ENCODE results near the gene PRR12.
A peak's percentile ranks its signal among the peaks of the same experiment; 100 is the strongest.

Gene PRR12

DNA sequence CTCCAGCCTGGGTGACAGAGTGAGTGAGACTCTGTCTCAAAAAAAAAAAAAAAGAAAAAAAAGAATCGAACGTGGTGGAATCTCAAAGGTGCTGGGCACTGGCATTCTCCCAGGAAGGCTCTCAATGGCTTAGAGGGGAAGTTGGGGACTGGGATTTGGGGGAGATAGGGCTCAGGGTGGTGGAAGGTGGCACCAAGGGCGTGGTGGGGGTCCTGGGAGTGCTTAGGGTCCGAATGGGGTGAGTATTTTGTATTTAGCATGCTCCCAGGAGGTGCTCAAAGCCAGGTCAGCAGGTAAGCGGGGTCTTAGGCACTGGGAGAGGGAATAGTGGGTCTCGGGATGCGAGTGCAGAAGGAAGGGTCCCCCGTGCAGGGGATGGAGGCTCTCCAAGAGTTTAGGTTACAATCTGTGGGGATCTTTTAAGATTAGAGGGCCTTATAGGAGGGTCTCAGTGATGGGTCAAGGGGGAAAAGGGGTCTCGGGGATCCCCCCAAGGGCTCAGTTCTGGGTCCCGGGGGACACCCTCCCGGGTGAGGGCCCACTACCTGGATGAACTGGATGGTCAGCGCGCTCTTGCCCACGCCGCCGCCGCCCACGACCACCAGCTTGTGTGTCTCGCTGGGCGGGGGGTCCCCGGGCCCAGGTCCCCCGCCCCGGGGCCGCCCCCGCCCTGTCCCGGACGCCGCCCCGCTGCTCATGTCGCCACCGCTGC lies 48.6 kb downstream of the PRR12 start:
- H3K27ac ChIP-seq (ENCODE audit: low read length): peak overlapping the region; percentile 100
- H3K4me1 ChIP-seq (ENCODE audit: control insufficient read depth, insufficient read depth, low read length): peaks cover 53% of the 10 kb centered on the region
- no peaks in the 10 kb centered on the region for H3K9me3 ChIP-seq (ENCODE audit: control insufficient read depth in 2 of 2, low read length in 2 of 2)
- no peaks in the 10 kb centered on the region for H3K27me3 ChIP-seq (ENCODE audit: control insufficient read depth in 1 of 2, insufficient read depth in 2 of 2, low read length in 2 of 2)
- peak overlapping the region; percentile 86 to 93 for H3K9ac ChIP-seq (ENCODE audit: low read length in 2 of 2)
- peaks cover 11% of the 10 kb centered on the region in 2 donors for H3K36me3 ChIP-seq (ENCODE audit: control insufficient read depth in 2 of 2, insufficient read depth in 2 of 2, low read length in 2 of 2)
- H3K4me3 ChIP-seq (ENCODE audit: low read length in 2 of 2): peak overlapping the region; percentile 63 to 99

DNA sequence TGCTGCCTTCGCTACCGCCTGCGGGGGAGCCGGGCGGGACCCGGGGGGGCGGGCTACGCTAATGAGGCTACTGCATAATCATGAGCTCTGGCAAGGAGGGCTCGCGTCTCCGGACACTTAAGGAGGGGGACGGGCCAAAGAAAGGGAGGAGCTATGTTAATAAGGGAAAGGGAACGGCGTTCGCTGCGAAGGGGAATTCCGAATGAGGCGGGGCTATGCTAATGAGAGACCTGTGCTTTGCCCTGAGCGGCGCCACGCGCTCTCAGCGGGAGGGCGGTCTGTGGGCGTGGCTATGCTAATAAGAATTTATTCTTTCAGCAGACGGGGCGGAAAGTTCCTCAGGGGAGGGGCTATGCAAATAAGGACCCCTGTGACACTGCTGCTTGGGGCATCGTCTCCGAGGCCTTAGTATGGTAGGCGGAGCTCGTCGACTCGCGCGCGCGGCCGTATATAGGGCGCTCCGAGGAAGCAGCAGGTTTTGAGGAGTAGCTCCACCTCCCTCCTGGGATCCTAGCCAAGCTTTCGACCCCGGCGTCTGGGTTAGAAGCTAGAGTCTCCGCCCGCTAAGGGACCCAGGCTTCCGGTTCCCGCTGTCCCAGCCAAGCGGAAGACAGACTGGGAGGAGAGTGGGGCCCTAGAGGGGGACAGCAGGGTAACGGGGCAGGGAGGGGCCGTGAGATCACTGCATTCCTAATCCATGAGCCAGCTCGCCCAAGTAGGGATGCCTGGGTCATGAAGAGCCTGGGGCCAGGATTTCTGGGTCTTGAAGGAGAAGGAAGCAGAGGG lies 49.3 kb downstream of the PRR12 start, which contains the start of gene RRAS:
RRAS (minus strand) TSS at position 31 of the 786 bp plus-strand sequence. CDS start 45 bp downstream, outside the sequence.
- Histone ChIP-seq H3K27ac (ENCODE audit: low read length) (peak within 1 kb of the TSS; percentile 100), H3K4me1 (ENCODE audit: control insufficient read depth, insufficient read depth, low read length) (peaks cover 61% of the 10 kb centered on the region), H3K9me3 (ENCODE audit: control insufficient read depth in 2 of 2, low read length in 2 of 2) (no peaks in the 10 kb centered on the region), H3K27me3 (ENCODE audit: control insufficient read depth in 1 of 2, insufficient read depth in 2 of 2, low read length in 2 of 2) (no peaks in the 10 kb centered on the region), H3K4me3 (ENCODE audit: low read length in 2 of 2) (peak within 1 kb of the TSS; percentile 84 to 99), H3K36me3 (ENCODE audit: control insufficient read depth in 2 of 2, insufficient read depth in 2 of 2, low read length in 2 of 2) (peaks cover 7 to 10% of the 10 kb centered on the region in 2 donors), H3K9ac (ENCODE audit: low read length in 2 of 2) (peak within 1 kb of the TSS; percentile 99)

- Histone ChIP-seq H3K27me3 (ENCODE audit: control insufficient read depth in 1 of 2, insufficient read depth in 2 of 2, low read length in 2 of 2) (no peaks in the 10 kb centered on the region), H3K36me3 (ENCODE audit: control insufficient read depth in 2 of 2, insufficient read depth in 2 of 2, low read length in 2 of 2) (peaks cover 4 to 15% of the 10 kb centered on the region in 2 donors), H3K4me3 (ENCODE audit: low read length in 2 of 2) (peak within 1 kb of the TSS; percentile 99), H3K9ac (ENCODE audit: low read length in 2 of 2) (peak within 1 kb of the TSS; percentile 99), H3K27ac (ENCODE audit: low read length) (peak within 1 kb of the TSS; percentile 100), H3K9me3 (ENCODE audit: control insufficient read depth in 2 of 2, low read length in 2 of 2) (no peaks in the 10 kb centered on the region), H3K4me1 (ENCODE audit: control insufficient read depth, insufficient read depth, low read length) (peaks cover 55% of the 10 kb centered on the region)
Measured at GRCh38 chr19:49641688-49642491, 50.9 kb downstream of the PRR12 start, which contains the start of gene SCAF1. TSS of gene SCAF1 (plus strand) at chr19:49642209. CDS start at chr19:49645027, 2,818 bp downstream.

DNA sequence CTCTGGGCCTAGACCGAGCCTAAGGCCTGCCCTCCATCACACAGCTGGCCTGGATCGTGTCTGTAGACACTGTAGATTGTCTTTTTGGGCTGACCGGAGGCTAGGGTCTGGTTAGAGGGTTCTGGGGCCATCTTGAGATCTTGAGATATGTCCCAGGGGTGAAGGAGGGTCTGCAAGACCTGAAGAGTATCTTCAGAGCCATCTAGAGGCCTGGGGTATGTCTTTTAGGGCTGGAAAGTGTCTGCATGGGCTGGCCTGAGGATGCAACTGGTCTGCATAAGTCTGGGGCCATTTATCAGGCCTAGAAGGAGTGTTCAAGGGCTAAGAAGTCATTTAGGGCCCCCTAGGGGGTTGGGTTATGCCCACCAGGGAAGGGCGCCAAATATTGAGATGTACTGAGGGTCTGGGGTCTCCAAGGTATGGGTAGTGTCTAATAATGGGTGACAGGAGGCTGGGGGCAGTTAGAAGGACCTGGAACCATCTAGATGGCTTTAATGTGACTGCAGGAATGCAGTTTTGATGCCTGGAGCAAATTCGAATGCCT lies 51.6 kb downstream of the PRR12 start:
- H3K4me1 ChIP-seq (ENCODE audit: control insufficient read depth, insufficient read depth, low read length): peaks cover 50% of the 10 kb centered on the region
- no peaks in the 10 kb centered on the region for H3K9me3 ChIP-seq (ENCODE audit: control insufficient read depth in 2 of 2, low read length in 2 of 2)
- H3K36me3 ChIP-seq (ENCODE audit: control insufficient read depth in 2 of 2, insufficient read depth in 2 of 2, low read length in 2 of 2): peaks cover 5 to 20% of the 10 kb centered on the region in 2 donors
- peak overlapping the region; percentile 99 for H3K9ac ChIP-seq (ENCODE audit: low read length in 2 of 2)
- H3K27ac ChIP-seq (ENCODE audit: low read length): peak overlapping the region; percentile 100
- H3K4me3 ChIP-seq (ENCODE audit: low read length in 2 of 2): peak overlapping the region; percentile 99
- H3K27me3 ChIP-seq (ENCODE audit: control insufficient read depth in 1 of 2, insufficient read depth in 2 of 2, low read length in 2 of 2): no peaks in the 10 kb centered on the region

DNA sequence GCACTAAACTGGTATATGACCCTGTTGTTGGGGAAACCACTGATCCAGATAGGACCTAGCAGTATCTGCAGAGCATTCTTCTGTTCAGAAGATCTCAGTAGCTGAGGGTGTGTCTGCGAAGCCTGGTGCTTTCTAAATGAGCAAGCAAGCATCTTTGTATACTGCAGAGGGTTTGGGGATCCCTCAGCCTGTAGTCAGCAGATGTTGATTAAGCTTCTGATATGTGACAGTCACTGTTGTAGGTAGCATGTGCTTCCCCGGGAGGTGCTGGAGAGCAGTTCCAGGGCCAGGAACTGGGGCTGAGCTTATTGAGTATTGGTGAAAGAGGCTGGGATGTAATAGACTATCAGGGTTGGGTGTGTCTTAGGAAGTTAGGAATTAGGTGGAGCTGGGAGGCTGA lies 52.5 kb downstream of the PRR12 start:
- H3K9me3 ChIP-seq (ENCODE audit: control insufficient read depth in 2 of 2, low read length in 2 of 2): no peaks in the 10 kb centered on the region
- H3K36me3 ChIP-seq (ENCODE audit: control insufficient read depth in 2 of 2, insufficient read depth in 2 of 2, low read length in 2 of 2): peaks cover 8 to 20% of the 10 kb centered on the region in 2 donors
- peak overlapping the region; percentile 10 to 99 for H3K4me3 ChIP-seq (ENCODE audit: low read length in 2 of 2)
- H3K27ac ChIP-seq (ENCODE audit: low read length): no peak overlapping the region
- H3K4me1 ChIP-seq (ENCODE audit: control insufficient read depth, insufficient read depth, low read length): peaks cover 47% of the 10 kb centered on the region
- no peaks in the 10 kb centered on the region for H3K27me3 ChIP-seq (ENCODE audit: control insufficient read depth in 1 of 2, insufficient read depth in 2 of 2, low read length in 2 of 2)
- peak overlapping the region in 1 of 2 donors; percentile 6 for H3K9ac ChIP-seq (ENCODE audit: low read length in 2 of 2)

DNA sequence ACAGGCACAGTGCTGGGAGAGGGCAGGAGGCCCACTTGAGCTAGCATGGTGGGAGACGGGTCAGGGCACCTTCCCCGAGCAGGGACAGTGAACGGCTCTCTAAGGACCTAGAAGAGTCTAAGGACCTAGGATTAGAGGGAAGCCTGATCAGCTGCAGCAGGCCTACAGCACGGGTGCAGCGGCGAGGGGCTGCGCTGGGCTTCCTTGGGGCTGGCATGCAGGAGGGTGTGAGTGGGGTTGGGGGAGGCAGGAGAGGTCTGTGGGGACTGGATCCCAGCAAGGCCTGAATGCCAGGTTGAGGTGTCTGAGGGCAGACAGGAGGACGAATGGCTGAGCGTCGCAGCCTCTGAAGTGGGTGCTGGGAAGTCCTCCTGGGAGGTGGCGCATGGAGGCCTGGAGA lies 54.6 kb downstream of the PRR12 start:
- Histone ChIP-seq H3K9ac (ENCODE audit: low read length in 2 of 2) (no peak overlapping the region), H3K4me3 (ENCODE audit: low read length in 2 of 2) (no peak overlapping the region), H3K36me3 (ENCODE audit: control insufficient read depth in 2 of 2, insufficient read depth in 2 of 2, low read length in 2 of 2) (peaks cover 23 to 32% of the 10 kb centered on the region in 2 donors)

DNA sequence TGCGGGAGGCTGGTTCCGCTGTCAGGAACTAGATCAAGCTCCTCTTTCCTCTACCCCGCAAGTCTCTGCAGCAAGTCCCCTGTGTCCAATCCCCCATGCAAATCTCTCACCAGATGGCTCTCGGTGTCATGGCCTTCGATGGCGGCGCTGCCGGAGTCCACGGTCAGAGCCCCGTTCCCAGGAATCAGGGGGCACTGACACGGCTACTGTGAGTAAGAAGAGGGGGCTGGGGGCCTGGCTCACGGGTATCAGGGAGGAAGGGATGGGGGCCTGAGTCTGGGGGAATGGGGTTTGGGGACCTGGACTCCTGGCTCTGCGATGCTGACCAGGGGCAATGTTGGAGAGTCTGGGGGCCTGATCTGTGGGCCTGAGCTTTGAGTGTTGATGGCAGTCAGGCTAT lies 55.0 kb downstream of the PRR12 start:
- Histone ChIP-seq H3K27ac (ENCODE audit: low read length) (no peak overlapping the region), H3K9ac (ENCODE audit: low read length in 2 of 2) (no peak overlapping the region), H3K36me3 (ENCODE audit: control insufficient read depth in 2 of 2, insufficient read depth in 2 of 2, low read length in 2 of 2) (peaks cover 24 to 33% of the 10 kb centered on the region in 2 donors), H3K4me1 (ENCODE audit: control insufficient read depth, insufficient read depth, low read length) (peaks cover 35% of the 10 kb centered on the region), H3K9me3 (ENCODE audit: control insufficient read depth in 2 of 2, low read length in 2 of 2) (no peaks in the 10 kb centered on the region), H3K4me3 (ENCODE audit: low read length in 2 of 2) (no peak overlapping the region), H3K27me3 (ENCODE audit: control insufficient read depth in 1 of 2, insufficient read depth in 2 of 2, low read length in 2 of 2) (no peaks in the 10 kb centered on the region)

More for the DNA sequence above, 54.6 kb downstream of the PRR12 start:
- Histone ChIP-seq H3K27me3 (ENCODE audit: control insufficient read depth in 1 of 2, insufficient read depth in 2 of 2, low read length in 2 of 2) (no peaks in the 10 kb centered on the region), H3K9me3 (ENCODE audit: control insufficient read depth in 2 of 2, low read length in 2 of 2) (no peaks in the 10 kb centered on the region), H3K27ac (ENCODE audit: low read length) (no peak overlapping the region), H3K4me1 (ENCODE audit: control insufficient read depth, insufficient read depth, low read length) (peaks cover 39% of the 10 kb centered on the region)

DNA sequence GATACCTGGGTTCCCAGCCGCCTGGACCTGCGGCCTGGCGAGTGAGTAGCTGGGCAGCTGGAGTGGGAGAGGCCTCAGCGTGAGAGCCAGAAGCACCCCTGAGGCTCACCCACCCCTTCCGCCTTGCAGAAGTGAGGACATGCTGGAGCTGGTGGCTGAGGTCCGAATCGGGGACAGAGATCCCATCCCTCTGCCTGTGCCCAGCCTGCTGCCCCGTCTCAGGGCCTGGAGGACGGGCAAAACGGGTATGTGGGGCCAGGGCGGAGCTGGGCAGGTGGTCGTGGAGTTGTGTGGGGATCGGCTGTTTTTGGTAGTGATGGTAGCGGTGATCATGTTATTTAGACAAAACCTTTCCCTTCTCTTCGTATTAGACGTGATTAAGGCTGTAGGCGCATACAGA lies 55.6 kb downstream of the PRR12 start:
- no peaks in the 10 kb centered on the region for H3K27me3 ChIP-seq (ENCODE audit: control insufficient read depth in 1 of 2, insufficient read depth in 2 of 2, low read length in 2 of 2)
- H3K27ac ChIP-seq (ENCODE audit: low read length): no peak overlapping the region
- H3K36me3 ChIP-seq (ENCODE audit: control insufficient read depth in 2 of 2, insufficient read depth in 2 of 2, low read length in 2 of 2): peaks cover 24 to 34% of the 10 kb centered on the region in 2 donors
- no peak overlapping the region for H3K4me3 ChIP-seq (ENCODE audit: low read length in 2 of 2)
- peaks cover 29% of the 10 kb centered on the region for H3K4me1 ChIP-seq (ENCODE audit: control insufficient read depth, insufficient read depth, low read length)
- H3K9ac ChIP-seq (ENCODE audit: low read length in 2 of 2): no peak overlapping the region
- H3K9me3 ChIP-seq (ENCODE audit: control insufficient read depth in 2 of 2, low read length in 2 of 2): no peaks in the 10 kb centered on the region

DNA sequence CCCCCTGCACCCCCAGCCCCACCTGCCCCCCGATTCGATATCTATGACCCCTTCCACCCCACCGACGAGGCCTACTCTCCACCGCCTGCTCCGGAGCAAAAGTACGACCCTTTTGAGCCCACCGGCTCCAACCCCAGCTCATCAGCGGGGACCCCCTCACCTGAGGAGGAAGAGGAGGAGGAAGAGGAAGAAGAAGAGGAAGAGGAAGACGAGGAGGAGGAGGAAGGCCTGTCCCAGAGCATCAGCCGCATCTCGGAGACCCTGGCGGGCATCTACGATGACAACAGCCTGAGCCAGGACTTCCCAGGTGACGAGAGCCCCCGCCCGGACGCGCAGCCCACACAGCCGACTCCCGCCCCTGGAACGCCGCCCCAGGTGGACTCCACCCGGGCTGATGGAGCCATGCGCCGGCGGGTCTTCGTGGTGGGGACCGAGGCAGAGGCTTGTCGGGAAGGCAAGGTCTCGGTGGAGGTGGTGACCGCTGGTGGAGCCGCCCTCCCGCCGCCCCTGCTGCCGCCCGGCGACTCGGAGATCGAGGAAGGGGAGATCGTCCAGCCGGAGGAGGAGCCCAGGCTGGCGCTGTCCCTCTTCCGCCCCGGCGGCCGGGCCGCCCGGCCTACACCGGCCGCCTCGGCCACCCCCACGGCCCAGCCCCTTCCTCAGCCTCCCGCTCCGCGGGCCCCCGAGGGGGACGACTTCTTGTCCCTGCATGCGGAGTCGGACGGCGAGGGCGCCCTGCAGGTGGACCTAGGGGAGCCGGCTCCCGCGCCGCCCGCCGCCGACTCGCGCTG lies 60.2 kb downstream of the PRR12 start:
- no peaks in the 10 kb centered on the region for H3K9me3 ChIP-seq (ENCODE audit: control insufficient read depth in 2 of 2, low read length in 2 of 2)
- H3K4me3 ChIP-seq (ENCODE audit: low read length in 2 of 2): no peak overlapping the region
- no peaks in the 10 kb centered on the region for H3K4me1 ChIP-seq (ENCODE audit: control insufficient read depth, insufficient read depth, low read length)
- H3K36me3 ChIP-seq (ENCODE audit: control insufficient read depth in 2 of 2, insufficient read depth in 2 of 2, low read length in 2 of 2): peaks cover 36 to 52% of the 10 kb centered on the region in 2 donors
- no peaks in the 10 kb centered on the region for H3K27me3 ChIP-seq (ENCODE audit: control insufficient read depth in 1 of 2, insufficient read depth in 2 of 2, low read length in 2 of 2)
- no peak overlapping the region for H3K27ac ChIP-seq (ENCODE audit: low read length)
- no peak overlapping the region for H3K9ac ChIP-seq (ENCODE audit: low read length in 2 of 2)

Measured in stomach smooth muscle (tissue), 2 donors.